H1 (cell line): ENCODE results near the gene LCN10. TPM values are rescaled to one million over a fixed set of nuclear protein-coding genes. Genes with fewer than 3 reads are reported as not detected.

Experiments
- CREB1 ChIP-seq: IDR thresholded peaks from 2 replicates; pipeline ENCODE4 v1.6.1; 2012; ENCODE audit warnings: inconsistent platforms
- EZH2 ChIP-seq: fragments of 200-600 bp; sonication (generic); IDR thresholded peaks from 2 replicates; pipeline ENCODE4 v1.7.1; 2012; ENCODE audit warnings: low read depth, mild to moderate bottlenecking, moderate library complexity, low read length, inconsistent platforms; ENCODE audit not compliant: severe bottlenecking
- KDM1A ChIP-seq: fragments of 200-600, 300-600 bp; sonication (generic); IDR thresholded peaks from 2 replicates; pipeline ENCODE4 v1.7.1; 2016; ENCODE audit warnings: mild to moderate bottlenecking, low read length, borderline replicate concordance
- POLR2A ChIP-seq, 2 experiments: IDR thresholded peaks; 1 replicate in 1 of 2; 2 replicates in 1 of 2; pipeline ENCODE4 v1.6.1; 2011; ENCODE audit warnings: low read depth in 2 of 2, low read length in 2 of 2, mild to moderate bottlenecking in 2 of 2; ENCODE audit errors: control extremely low read depth in 1 of 2
- SAP30 ChIP-seq: fragments of 300-600 bp; sonication (generic); IDR thresholded peaks from 2 replicates; pipeline ENCODE4 v1.7.1; 2012; ENCODE audit warnings: low read length, moderate library complexity, mild to moderate bottlenecking, inconsistent platforms; ENCODE audit not compliant: insufficient read depth, insufficient replicate concordance
- YY1 ChIP-seq: IDR thresholded peaks from 2 replicates; pipeline ENCODE4 v1.6.1; 2011; ENCODE audit warnings: low read depth, mild to moderate bottlenecking, low read length
- polyA plus RNA-seq, 7 experiments: library from polyadenylated mRNA; depleted of rRNA in 3 of 7; stranded (reverse) in 5 of 7; unstranded in 2 of 7; fragments of >200 nt in 5 of 7; fragments of 200-250 nt in 2 of 7; gene quantifications; 1 replicate in 5 of 7; 2 replicates in 1 of 7; 4 replicates in 1 of 7; pipeline versions ENCODE4 v1.2.1 to v1.2.3, GENCODE V29; 2011 to 2013; ENCODE audit warnings: missing spikeins in 2 of 7, mixed read lengths in 2 of 7
- total RNA-seq: library from RNA; stranded (reverse); fragmentation: NEBNext Ultra II Directional; extraction: Animal tissue kit (Norgen Biotek cat#: 25700); gene quantifications from 2 replicates; pipeline ENCODE4 v1.2.1, GENCODE V29; 2021

The LCN10 gene
- total and polyA plus RNA-seq, 2 of the 8 experiments (the other 6 are each of a cell fraction or from before 2014, with no cell fraction given) = 2.6 to 2.8 TPM

- no peak for TF ChIP-seq KDM1A
- TF ChIP-seq SAP30 = no peak
- no peak for TF ChIP-seq YY1
- no peak for TF ChIP-seq EZH2
- no peak for TF ChIP-seq POLR2A (IDR thresholded peaks at IDR 0.05; ENCODE audit: control extremely low read depth in 1 of 2, low read depth in 2 of 2, low read length in 2 of 2)
- no peak for TF ChIP-seq CREB1
- TF ChIP-seq, all 59 proteins: peak for 0
Measured at GRCh38 chr9:136746621-136747020, 3.9 kb upstream of the LCN10 start (continued).
